NCI-H82 (cell line): Measurements from ENCODE around the gene UMPS.

ENCODE experiments used
- DNase-seq: peaks from one replicate; lab custom pipeline; 2025; lab: John Stamatoyannopoulos, UW

Gene UMPS

GRCh38 chr3:124763644-124764358, 33.5 kb downstream of the UMPS start:
- no peak for DNase-seq

DNA sequence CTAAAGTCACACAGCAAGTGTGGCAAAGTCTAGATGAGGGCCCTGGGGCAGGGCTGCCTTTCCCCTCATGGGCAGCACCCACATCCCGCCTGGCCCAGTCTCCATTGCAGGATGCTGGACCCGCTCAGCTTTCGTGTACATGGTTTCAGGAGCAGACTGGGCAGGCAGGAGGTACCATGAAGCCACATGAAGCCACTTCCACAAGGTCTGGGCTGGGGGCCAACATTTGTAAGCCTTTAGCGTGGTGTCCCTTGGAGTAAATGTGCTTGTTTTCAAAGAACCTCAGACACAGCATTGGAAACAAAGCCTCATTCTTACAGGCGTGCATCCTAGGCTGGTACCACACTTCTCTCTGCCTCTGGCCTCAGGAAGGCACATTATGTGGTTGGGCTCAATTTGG, 34.5 kb downstream of the UMPS start:
- DNase-seq, result no peak

- no peak for DNase-seq
Observed at GRCh38 chr3:124765197-124765840, 35.1 kb downstream of the UMPS start.

GRCh38 chr3:124766113-124767095, 36.2 kb downstream of the UMPS start:
- no peak for DNase-seq

DNA sequence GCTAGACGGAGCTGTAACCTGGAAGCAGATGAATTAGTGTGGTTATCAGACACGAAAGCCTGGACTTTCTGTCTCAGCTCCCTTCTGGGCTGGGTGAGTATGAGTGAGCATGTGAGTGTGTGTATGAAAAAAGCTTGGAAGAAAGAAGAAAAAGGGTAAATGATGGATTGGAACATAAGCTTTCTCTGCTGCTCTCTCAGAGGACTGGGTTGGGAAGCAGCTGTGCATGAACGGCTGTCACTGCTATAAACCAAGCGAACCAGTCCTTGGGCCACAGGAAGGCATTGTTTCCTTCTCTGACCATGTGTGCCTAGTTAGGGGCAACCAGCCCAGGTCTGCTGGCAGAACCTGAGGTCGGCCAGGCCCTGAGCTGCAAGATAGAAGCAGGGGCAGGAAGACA, 37.0 kb downstream of the UMPS start:
- no peak for DNase-seq

GRCh38 chr3:124767691-124768090, 37.4 kb downstream of the UMPS start:
- no peak for DNase-seq

- DNase-seq, result peak; percentile 69
Observed at GRCh38 chr3:124768812-124769211, 38.6 kb downstream of the UMPS start.

- DNase-seq, result no peak
Observed at GRCh38 chr3:124769462-124769861, 39.2 kb downstream of the UMPS start.

GRCh38 chr3:124770336-124771082, 40.3 kb downstream of the UMPS start:
- peak; percentile 97 for DNase-seq

DNA sequence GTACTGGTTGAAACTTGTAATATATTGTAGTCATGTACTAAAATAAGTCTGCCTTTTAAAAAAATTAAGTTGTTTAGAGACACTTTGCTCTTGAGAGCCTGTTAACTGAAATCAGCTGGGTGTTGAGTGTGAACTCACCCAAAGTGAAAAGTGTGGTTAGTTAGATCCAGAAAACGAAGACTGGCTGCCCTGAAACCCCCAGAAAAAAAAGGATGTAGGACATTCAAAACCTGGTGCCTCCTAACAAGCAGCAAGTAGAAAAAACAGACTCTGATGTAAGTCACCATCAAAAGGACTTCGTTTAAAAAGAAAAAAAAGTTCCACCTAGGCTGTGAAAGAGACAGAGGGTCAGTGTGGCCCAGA, 40.8 kb downstream of the UMPS start:
- no peak for DNase-seq

DNA sequence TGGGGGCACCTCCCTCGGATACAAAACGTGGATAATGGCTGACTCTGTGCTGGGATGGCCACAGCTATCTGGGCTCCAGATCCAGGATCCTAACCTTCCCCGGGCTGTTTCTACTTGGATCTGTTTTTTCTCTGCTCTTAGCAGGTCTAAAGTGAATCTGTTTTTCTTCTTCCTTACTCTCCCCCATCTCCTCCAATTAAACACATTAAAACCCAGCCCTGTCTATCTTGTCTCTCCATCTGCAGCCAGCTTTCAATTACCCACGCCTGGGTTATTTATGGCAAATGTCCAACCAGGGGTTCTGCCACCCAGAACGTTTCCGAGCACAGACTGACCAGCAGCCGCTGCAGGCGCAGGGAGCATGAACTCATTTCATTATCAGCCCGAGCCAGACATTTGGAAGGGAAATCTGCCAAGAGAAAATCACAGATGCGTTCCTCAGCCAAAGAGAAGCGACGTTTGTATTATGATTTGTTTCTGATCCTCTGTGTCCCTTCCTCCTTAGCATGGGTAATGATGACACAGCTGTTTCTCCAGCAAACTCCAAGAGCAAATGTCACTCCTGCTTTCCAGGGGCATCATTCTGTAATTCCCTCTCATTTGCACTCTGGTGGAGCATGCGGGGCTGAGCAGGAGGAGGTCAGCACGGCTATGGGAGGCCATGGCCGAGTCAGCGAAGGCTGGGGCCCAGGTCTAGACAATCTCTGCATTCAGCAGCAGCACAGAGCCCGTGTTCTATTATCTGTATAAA, 42.0 kb downstream of the UMPS start:
- DNase-seq, result peak; percentile 65

DNA sequence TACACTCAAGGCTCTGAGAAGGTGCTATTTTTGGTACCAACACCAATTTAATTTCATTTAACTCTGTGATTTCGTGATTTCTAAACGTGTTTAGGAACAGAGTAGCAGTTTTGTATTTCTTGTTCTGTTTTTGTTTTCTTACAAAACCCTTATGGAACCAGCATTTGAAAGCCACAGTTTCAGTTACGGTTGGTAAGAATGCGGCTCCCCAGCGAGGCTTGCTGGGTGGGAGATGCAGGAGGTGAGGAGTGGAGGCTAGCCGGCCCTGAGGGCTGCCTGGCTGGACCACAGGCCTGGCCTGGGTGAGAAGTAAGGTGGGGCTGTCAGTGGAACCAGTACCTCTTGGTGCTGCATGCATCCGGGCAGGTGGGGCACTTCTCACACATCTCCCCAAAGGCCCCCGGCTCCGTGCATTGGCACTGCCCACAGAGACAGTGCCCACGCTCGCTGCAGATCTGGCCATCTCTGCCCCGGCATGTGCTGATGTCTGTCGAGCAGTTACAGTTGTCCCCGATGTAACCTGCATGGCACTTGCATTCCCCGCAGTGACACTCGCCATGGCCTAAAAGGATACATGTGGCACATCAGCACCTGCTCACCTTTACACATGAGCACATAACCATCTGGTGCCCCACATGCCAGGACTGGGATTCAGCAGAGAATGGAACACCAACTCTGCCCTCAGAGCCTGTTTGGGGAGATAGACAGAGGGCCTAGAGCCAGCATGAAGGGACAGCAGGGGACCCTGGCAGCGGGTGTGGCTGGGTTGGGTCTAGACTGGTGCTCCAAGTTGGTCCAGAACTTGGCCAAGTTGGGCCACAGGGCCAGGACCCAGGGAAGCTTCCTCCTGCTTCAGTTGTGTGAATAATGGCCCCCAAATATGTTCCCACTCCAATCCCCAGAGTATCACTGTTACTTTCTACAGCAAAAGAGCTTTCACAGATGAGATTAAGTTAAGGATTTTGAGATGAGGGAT, 43.4 kb downstream of the UMPS start:
- DNase-seq, result no peak

- peak; percentile 29 for DNase-seq
Observed at GRCh38 chr3:124774327-124774718, 44.1 kb downstream of the UMPS start.

DNA sequence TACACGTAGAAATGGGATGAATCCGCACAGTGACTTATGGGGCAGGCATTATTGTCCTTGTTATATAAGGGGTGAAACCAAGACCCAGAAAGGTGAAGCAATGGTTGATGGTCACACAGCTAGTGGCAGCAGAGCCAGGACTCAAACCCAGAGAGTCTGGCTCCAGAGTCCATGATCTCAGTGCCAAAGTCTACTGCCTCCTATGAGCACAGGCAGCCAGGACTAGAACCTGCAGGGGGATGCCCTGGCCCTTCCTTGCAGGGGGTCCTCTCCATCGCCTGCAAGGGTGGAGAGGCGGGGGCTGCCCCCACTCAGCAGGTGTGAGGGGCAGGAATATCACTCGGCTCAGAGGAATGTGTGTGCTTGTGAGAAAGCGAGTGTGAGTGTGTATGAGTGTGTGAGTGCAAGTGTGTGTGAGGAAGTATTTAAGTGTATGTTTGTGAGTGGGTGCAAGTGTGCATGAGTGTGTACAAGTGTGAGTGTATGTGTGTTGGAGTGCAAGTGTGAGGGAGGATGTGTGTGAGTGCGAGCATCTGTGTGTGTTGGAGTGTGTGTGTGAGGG, 44.7 kb downstream of the UMPS start:
- DNase-seq, result no peak

- DNase-seq, result peak; percentile 46
Observed at GRCh38 chr3:124775877-124776276, 45.6 kb downstream of the UMPS start.

DNA sequence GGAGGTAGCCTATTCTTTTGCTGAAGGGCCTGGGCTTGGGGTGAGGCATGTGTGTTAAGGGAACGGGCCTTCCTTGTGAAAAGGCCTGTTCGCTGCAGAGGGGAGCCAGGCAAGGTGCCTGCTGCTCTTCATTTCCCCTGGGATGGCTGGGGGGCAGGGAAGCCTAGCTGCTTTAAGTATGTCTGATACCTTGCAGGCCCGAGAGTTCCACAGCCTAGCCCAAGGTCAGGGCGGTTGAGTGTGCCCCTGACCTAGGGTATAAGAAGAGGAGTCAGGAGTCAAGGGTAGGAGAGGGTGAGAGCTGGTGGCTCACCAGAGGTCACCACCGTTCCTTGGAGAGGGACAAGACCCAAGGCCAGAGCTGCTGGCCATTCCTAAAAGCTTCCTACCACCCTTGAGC, 46.6 kb downstream of the UMPS start:
- DNase-seq, result no peak

GRCh38 chr3:124777762-124778470, 47.7 kb downstream of the UMPS start:
- DNase-seq, result no peak

DNA sequence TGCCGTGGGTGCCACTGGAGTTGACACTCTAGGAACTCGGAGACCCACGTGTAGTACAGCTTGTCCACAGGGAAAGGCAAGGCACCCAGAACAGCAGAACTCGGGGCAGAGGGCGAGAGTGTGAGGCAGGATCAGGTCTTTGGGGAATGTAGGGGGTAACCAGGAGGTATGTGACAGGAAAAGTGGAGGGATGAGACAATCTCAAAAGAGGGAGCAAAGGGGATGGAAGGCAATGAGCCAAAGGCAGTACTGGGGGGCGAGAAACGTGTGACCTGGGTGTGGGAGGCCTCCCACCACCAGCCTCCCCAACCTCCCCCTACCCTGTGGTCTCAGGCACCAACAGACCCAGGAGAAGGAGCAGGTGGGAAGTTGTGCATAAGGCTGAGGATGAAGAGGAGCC, 48.9 kb downstream of the UMPS start:
- no peak for DNase-seq

- no peak for DNase-seq
Observed at GRCh38 chr3:124779751-124780191, 49.5 kb downstream of the UMPS start.
